ENCODE measurements around the gene KCNA1.
"Not testable (repeated sequence)": the region's sequence is repeated elsewhere in the genome, so short reads cannot be mapped to it uniquely, and the experiment has no call there.

The KCNA1 gene

DNA sequence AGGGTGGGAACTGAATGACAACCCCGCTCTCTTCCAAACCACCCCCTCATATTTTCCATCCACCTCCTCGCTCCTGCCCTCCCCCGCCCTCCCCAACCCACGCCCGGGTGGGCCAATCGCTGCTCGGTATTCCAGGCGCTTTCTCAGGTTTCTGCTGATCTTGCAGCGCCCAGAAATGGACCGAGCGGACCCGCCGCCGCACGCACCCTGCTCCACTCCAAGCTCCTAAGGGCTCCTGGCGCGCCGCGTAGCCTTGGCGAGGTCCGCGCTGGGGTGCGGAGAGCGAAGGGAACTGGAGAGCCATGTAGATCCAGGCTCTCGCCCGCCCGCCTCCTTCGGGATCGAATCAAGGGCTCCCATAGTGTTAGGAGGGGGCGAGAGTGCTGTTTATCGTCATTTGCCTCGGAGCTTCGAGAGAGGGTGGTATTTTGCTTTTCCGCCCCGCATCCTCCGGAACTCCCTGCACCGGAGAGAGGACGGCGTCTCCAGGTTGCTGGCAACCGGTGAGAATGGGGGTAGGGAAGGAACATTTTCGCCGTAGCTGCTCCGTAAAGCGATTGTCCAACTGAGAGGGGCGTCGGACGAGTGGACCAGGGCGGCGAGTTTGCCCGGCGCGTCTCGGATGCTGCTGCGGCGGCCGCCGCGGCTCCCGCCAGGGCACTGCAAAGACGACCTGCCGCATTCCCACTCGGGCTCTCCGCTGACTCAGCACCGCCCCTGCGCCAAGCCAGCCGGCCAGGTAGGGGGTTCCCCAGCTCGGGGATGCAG is at the start of gene KCNA1:
KCNA1 (plus strand) TSS at position 172 of the 768 bp plus-strand sequence. CDS start 1,474 bp downstream, outside the sequence.
- peak; percentile 37 to 44 for DNase-seq

DNA sequence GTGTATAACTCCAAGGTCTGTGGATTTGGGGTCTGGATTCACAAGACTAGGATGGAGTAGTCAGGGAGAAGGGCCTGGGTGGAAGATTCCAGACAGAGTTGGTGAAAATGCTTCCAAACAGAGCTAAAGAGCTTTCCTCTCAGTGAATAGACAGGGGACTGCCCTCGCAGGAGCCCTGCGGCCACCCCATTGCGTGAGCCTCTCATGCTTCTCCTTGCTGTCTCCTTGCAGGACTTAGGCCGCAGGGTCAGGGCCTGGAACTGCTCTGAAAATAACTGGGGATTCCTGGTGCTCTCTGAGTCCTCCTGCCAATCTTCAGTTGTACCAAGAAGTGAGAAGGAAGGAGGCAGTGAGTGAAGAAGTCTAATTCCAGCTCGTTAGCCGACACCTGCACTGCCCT is 49.0 kb upstream of the KCNA1 start:
- no peak for DNase-seq

DNA sequence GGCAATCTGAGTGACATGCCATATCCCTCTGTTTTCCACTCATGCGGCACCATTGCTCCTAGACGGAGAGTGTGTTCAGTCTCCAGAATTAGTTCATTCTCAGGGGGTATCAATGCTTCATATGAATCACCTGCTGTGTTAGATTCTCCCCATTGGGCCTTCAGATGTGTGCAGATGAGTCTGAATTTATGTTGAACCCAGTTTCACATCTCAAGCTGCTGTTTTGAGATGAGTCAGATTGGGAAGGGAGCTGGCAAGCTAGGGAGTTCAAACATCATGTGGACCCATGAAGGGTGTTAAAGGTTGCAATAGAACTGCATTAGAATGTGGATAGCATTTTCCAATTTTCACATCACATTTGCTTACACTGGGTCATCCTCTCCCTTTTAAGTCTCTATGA is 46.9 kb upstream of the KCNA1 start:
- no peak for DNase-seq

DNA sequence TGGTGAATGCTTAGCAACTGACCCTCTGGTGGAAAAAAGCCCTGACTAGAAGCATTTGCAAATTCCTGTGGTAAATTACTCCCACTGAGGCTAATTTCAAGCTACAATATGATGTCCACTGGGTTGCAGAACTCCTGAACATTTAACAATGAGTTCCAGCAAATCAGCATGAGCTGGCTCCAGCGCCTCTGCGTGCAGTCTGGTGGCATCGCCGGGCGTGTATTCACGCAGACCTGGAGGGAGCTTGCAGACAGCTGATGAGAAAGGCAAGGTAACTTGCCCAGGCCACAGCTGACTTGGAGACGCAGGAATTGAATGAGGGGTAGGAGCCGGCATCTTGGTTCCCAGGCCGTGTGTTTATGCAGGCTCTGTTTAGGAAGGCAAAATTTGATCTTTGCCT is 45.1 kb upstream of the KCNA1 start:
- DNase-seq, result no peak

DNA sequence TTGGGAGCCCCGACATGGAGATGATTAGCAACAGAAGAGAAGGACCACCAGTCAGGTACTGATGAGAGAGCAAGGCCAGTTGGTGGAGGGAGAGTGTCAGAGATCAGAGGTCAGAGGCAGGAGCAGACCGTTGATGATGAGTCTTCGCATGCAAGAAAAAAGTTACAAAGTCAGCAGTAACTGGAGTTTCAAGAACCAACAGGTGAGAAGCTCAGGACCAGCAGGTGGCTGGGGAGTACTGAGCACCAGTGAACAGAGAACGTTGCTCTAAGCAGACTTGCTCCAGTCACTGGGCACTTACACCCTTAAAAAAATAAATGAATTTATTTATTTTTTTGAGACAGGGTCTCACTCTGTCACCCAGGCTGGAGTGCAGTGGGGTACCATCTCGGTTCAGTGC is 44.5 kb upstream of the KCNA1 start:
- no peak for DNase-seq

DNA sequence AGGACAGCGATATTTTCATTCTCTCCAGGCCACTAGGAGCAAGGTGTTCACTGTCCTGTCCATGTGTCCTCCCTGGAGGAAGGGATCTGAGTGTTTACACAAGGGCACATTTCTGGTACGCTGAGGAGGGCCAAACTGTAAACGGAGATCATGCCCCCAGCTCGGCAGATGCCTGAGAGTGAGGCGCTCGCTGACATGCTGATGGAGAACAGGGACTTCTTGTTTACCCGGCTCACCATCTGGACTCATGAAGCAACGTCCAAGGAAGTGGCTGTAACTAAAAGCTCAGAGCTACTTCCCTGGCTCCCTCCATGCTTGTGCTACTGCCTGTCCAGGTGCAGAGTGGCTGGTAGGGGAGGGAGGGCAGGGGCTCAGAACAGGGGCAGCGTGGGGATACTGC is 43.4 kb upstream of the KCNA1 start:
- DNase-seq, result no peak

DNA sequence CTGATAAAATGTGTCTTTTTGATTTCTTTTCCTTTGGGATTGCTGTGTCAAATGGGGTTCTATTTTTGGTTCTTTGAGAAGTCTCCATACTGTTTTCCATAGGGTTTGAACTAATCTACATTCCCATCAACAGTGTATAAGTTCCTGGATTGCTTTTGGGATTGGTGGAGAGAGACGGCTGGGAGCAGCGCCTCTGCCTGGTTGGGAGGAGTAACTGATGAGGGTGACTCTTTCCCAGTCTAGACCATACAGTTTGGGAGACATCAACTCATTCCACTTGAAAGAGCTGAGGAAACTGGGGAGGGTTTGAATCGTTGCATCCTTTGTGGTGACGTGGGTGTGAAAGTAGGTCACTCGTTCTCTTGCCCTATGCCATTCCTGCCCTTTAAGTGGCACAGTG is 42.3 kb upstream of the KCNA1 start:
- no peak for DNase-seq

DNA sequence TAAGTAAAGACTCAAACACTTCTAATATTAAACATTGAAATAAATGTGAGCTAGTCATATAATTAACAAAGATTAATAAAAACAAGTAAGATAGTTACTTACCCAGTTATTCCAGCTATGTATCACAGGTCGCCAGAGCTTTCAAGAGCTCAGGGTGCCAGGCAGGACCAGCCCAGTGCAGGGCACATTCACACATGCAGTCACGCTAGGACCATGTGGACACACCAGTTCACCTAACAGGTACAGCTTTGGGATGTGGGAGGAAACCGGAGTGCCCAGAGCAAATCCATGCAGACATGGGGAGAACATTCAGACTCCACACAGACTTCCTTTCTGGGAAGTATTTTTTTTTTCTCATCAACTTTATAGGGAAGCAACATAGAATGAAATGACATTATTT is 39.3 kb upstream of the KCNA1 start:
- no peak for DNase-seq

DNA sequence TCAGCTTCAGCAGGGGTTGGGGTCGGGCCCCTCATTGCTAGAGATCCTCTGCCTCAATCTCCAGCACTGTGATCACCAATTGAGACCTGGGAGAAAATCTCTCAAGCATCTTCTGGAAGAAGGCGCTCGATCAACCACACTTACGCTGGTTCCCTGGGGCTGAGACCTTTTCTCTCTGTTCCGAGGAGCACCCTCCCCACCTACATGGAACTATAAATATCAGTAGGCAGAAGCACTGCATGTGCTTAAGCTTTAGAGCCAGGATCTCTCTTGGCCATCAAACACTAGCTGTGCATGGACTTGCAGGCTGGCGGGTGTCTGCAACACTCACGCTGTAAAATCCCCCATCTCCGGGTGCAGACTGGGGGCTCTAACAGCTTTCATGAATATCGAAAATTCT is 38.2 kb upstream of the KCNA1 start:
- DNase-seq, result no peak

DNA sequence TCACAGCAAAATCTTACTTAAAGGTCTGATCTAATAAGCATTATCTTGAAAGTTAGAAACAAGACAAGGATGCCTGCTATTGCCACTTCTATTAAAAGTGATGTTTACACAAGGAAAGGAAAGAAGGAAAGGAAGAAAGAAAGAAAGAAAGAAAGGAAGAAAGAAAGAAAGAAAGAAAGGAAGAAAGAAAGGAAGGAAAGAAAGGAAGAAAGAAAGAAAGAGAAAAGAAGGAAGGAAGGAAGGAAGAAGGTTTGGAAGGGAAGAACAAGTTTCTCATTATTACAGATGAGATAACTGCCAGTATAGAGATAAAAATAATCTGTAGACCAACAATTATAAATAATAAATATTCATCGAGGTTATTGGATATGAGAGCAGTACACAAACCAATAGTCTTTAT is 35.8 kb upstream of the KCNA1 start:
- no peak for DNase-seq

DNA sequence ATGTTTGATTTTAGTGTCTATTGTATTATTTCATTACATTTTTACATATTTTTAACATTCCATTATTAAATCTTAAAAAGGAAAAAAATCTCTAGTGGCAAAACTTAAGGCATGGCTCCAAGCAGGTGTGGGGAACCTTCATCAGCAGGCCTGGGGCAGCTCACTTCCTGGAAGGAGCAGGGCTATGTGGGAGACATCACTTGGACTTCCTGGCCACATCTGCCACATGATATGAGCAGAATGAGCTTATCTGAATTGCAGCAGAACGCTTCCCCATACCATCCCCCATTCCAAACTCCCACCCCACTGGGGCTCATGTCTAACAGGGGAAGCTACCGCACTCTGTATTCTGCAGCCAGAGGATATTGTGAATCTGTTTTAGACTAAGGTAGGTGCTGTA is 35.0 kb upstream of the KCNA1 start:
- DNase-seq, result no peak

DNA sequence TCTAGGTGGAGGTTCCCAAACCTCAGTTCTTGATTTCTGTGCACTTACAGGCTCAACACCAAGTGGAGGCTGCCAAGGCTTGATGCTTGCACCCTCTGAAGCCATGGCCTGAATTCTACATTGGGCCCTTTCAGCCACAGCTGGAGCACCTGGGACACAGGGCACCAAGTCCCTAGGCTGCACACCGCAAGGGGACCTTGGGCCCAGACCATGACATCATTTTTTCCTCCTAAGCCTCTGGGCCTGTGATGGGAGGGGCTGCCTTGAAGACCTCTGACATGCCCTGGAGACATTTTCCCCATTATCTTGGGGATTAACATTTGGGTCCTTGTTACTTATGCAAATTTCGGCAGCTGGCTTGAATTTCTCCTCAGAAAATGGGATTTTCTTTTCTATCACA is 30.2 kb upstream of the KCNA1 start:
- not testable (repeated sequence) for DNase-seq

DNA sequence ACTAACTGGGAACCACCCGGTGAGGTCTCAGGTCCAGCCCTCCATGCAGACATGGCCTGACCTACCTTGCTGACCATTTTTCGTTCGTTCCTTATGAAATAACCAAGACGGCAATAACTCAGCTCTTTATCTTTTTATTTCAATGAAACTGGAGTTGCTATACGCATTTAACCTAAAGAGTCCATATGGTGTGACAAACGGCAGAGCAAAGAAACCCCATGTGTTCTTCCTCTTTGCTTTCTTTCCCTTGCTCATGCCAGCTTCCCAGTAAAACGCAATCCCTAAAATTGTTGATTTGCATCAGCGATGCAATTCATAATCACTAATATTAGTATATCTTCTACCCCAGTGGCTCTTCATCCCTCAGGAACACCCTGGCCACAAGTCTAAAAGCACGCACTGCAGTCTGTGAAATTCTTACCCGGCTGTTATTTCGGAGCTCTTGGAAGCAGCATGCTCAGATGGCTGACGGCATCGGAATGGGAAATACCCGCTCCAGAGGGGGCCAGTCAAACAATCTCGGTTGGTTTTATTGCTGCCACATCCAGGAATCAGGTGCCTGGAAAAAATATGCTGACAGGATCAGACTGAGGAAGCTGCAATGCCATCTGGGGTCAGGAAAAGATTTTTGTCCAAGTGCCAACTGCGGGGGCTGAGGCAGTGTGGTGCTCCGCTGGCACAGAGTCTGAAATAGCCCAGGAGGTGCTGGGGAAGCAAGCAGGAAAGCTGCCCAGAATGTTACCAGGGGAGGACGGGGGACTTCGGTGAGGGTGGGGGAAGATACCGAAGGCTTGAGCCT is 28.2 kb upstream of the KCNA1 start:
- DNase-seq, result no peak

DNA sequence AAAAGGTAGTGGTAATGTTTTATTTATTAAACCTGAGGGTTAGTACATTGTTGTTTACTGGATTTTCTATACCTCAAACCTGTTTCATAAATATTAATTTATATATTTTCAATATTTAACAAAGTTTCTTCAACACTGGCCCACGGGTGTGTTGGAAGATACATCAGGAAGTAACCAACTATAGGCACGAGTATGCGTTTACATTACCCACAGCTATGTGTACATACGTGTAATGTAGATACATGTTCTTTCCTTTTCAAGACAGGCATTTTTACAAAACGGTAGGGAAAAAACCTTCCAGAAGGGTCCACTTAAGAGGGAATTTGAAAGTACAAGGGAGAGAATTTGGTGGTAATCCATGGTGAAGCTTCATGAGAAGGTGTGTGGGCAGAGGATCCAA is 17.8 kb upstream of the KCNA1 start:
- DNase-seq, result no peak

DNA sequence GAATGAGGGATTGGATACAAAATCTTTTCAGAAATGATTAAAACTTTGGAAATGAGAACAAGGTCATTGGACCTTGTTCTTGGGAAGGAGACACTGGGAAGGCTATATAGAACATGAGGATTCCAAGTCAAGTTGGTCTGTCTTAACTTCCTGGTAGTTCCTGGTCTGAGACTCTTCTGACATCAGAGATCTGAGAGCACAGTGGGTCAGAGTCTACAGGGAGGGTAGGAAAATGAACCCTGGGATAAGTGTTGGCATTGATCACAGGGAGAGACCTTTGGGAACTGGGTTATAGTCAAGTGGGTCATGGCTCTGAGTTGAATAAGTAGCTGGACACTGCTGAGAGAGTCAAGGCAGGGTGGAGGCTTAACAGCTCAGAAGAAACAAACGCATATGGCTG is 17.3 kb upstream of the KCNA1 start:
- DNase-seq, result no peak

DNA sequence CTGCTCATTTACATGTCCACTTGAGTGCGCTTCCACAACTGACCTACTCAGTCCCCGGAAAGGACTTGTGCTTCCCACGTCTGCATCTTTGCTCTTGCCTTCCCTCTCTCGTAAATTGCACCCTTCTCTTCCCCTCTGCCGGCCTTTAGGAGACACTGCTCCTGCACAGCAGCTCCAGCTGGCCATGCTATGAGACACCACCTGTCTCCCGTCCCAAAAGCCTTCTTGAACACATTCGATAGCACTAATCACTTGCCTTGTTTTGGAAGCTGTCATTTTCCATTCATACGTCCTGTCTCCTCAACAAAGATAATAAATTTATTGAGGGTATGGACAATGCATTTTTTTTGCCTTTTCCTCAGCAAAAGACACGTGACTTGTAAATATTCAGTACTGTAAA is 15.7 kb upstream of the KCNA1 start:
- no peak for DNase-seq

DNA sequence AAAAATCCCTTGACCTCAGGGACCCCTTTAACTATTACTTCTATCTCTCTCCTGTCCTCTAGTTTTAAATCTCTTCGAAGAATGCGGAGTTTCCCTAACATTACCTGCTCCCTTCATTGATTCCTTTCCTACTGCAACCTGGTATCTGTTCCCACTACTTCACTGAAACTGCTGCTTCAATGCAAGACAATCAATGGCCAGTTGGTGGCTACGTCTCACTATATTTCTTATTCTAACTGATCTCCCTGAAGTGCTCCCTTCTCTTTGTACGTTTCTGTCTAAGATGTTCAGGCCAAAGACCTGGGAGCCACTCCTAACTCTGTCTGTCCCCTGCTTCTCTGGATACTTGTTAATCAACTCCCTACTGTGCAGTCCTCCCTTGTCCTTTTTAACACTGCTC is 10.3 kb upstream of the KCNA1 start:
- DNase-seq, result no peak

DNA sequence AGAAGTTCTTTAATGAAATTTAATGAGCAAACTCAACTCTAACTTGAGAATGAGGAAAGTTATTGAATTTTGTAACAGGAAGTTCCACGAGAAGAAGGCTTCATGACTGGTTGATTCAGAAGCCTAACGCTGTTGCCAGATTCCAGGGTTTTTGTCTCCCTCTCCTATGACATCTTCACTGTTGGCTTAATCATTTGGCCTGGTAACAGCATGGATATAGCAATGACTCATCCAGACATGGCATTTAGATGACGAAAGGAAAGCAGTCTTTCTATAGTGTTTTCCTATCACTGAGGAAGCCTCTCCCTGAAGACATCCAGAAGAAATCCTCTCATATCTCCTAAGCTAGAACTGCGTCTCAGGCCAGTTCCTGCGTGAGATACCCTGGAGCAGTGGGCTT is 9.4 kb upstream of the KCNA1 start:
- no peak for DNase-seq

DNA sequence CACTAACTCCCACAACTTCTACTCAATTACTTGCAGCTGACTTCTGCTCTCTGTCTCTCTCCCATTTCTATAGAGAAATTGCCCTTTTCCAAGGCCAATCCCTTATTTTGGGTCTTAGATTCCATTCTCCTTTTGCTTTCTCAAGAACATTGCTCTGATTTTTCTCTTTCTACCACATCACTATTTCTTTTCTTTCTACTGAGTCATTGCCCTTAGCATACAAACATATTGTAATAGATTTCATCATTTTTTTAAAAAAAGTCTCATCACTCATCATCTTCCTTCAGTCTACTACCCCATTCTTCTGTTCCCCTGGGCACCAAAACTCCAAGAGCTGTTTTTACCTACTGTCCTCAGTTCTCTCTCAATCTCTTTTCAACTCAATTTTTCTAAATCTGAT is 4.4 kb upstream of the KCNA1 start:
- no peak for DNase-seq

DNA sequence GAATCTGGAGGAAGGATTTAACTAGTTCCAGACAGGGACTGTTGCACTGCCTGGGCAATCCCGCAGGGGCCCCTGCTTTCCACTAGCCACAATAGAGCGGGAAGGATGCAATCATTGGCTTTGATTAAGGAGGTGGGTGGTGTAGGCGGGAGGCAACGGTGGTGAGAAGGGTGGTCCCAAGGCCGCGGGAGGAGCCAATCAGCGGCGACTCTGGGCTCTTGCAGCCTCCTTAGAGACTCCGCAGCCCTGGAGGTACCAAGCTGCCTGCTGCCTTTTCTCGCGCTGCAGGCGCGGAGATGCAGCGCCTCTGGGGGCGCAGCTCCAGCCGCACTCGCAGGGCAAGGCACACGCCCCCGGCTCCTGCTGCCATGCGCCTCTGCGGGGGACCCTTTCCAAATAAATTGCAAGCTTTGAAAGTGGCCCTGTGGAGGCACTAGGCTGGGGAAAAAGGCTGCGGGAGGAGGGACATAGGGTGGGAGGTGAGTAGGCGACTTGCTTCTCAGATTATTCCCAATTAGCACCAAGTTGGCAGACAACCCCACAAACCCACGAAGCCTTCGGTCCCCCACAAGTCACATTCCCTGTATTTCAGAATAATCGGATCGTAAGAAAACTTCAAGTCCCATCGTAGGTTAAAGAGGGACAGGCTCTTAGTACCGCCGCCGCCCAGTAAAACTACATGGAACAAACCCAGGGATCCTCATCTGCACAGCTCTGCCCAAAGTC is 858 bp upstream of the KCNA1 start:
- no peak for DNase-seq

DNA sequence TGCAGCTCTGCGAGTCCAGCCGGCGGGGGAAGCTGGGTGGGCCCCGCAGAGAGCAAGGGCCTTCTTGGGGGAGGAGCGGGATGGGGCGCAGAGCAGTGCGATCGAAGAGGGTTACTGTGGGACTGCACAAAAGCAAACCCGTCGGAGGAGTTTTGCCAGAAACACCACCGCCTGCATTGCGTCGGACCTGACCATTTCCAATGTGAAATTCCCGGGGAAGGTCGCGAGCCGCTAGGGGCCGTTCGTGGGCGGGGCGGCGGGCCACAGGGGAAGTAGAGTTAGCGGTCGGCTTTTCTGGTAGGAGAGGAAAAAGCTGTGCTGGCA is 333 bp upstream of the KCNA1 start:
- no peak for DNase-seq

DNA sequence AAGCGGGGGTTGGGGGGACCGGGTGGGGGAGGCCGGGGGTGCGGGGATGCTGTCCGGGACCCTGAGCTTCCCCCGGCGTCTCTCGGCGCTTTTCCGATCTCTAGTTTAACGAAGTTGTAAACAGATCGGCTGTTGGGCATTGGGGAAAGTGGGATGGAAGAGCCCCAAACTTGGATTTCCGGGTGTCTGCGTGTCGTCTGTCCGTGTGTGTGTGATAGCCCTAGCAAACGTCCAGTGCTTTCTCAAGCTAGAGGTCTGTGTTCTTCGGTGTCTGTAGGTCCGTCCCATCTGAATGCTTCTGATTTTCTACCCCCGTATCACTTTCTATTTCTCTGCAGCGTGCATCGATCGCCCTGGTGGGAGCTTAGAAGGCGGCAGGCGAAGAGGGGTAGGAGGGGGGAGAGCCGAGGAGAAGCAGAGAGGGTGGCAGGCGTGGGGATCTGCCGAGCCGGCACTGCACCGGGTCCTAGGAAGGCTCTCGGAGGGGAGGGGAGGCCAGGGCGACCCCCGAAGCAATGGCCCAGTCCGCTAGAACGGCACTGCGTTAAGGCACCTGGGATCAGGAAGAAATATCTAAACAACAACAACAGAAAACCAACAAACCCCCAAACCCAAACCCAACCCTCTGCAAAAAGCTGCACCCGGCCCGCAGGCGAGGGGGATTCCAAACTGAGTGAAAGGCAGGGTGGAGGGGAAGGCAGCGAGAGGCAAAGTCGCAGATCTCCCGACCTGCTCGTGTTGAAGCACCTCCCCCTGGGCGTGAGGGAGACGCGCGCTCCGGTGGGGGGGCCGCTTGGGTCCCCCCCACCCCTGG is 1.0 kb downstream of the KCNA1 start:
- no peak for DNase-seq

DNA sequence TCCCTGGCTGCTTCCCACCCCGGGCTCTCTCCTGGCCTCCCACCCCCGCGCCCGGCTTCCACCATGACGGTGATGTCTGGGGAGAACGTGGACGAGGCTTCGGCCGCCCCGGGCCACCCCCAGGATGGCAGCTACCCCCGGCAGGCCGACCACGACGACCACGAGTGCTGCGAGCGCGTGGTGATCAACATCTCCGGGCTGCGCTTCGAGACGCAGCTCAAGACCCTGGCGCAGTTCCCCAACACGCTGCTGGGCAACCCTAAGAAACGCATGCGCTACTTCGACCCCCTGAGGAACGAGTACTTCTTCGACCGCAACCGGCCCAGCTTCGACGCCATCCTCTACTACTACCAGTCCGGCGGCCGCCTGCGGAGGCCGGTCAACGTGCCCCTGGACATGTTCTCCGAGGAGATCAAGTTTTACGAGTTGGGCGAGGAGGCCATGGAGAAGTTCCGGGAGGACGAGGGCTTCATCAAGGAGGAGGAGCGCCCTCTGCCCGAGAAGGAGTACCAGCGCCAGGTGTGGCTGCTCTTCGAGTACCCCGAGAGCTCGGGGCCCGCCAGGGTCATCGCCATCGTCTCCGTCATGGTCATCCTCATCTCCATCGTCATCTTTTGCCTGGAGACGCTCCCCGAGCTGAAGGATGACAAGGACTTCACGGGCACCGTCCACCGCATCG is 1.8 kb downstream of the KCNA1 start:
- no peak for DNase-seq
